ENCODE measurements around the gene COL13A1. TPM values are rescaled to one million over a fixed set of nuclear protein-coding genes. Genes with fewer than 3 reads are reported as not detected.

The COL13A1 gene
- total and polyA plus RNA-seq, 2 experiments from 2014 or later = 5.2 to 8.6 TPM

DNA sequence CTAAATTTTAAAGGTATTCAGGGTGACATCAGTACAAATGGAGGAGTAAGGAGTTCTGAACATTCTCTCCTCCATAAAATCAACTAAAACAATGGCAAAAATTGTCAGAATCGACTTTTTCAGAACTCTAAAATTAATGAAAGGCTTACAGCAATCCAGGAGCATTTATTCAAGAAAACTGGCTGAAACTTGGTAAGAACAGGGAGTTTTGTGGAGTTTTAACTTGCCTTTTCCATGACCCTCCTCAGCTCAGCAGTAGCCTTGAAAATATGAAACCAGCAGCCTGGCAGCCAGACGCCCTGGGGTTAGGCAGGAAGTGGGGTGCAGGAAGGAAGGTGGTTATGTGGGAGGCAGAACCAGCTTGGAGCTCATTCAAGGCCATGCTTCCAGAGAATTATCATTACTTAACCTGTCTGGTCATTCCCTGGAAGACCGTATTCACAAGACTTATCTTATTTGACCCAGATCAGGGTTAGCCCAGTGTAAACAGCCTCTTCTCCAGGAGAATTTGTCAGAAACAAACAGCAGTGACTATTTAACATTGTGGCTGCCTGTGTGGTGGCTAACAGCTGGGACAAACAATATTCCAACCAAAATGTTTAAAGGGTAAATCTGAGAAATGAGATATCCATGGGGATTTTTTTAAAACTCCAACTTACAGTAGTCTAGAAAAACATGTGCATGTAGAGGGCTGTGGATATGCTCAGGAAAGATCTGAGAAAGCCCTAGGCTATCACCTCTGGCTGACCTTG is 175.3 kb downstream of the COL13A1 start:
- Mint-ChIP-seq H3K27ac (no peak overlapping the region), H3K4me1 (peaks cover 3% of the 10 kb centered on the region), H3K27me3 (ENCODE audit: insufficient read depth, low read depth, poor library complexity) (no peaks in the 10 kb centered on the region), H3K9me3 (peaks cover 3% of the 10 kb centered on the region; the same call in 1 of the 3 replicates), H3K36me3 (ENCODE audit: low read depth) (no peaks in the 10 kb centered on the region), H3K4me3 (no peak overlapping the region)
- Histone ChIP-seq H3K9me2 (ENCODE audit: insufficient read depth) (peaks cover 8% of the 10 kb centered on the region; the same call in 1 of the 2 replicates), H4K20me1 (replicated peaks; ENCODE audit: insufficient read depth) (no peaks in the 10 kb centered on the region), H3K4me3 (no peak overlapping the region), H3K27me3 (ENCODE audit: insufficient read depth) (no peaks in the 10 kb centered on the region), H3K4me2 (no peak overlapping the region), H2AFZ (peak overlapping the region; percentile 80), H3K27ac (ENCODE audit: low read depth) (no peak overlapping the region), H3K36me3 (ENCODE audit: insufficient read depth) (no peaks in the 10 kb centered on the region), H3K4me1 (ENCODE audit: insufficient read depth) (no peaks in the 10 kb centered on the region), H3K79me2 (replicated peaks; ENCODE audit: insufficient read depth) (no peaks in the 10 kb centered on the region), H3F3A (replicated peaks; ENCODE audit: low read depth) (no peaks in the 10 kb centered on the region)
- DNase-seq (ENCODE audit: low spot score) (no peak), ATAC-seq (no peak)
- no peak for TF ChIP-seq POLR2AphosphoS5 (IDR thresholded peaks at IDR 0.05; ENCODE audit: low read depth)
- TF ChIP-seq EZH2phosphoT487 (IDR thresholded peaks at IDR 0.05; ENCODE audit: unreplicated experiment) = no peak
- TF ChIP-seq ZNF331 (CRISPR knock-in tag; IDR thresholded peaks at IDR 0.05; ENCODE audit: low read depth) = no peak
- TF ChIP-seq, protein P1, sequence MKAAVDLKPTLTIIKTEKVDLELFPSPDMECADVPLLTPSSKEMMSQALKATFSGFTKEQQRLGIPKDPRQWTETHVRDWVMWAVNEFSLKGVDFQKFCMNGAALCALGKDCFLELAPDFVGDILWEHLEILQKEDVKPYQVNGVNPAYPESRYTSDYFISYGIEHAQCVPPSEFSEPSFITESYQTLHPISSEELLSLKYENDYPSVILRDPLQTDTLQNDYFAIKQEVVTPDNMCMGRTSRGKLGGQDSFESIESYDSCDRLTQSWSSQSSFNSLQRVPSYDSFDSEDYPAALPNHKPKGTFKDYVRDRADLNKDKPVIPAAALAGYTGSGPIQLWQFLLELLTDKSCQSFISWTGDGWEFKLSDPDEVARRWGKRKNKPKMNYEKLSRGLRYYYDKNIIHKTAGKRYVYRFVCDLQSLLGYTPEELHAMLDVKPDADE (IDR thresholded peaks at IDR 0.05) = no peak
- TF ChIP-seq, protein P2, sequence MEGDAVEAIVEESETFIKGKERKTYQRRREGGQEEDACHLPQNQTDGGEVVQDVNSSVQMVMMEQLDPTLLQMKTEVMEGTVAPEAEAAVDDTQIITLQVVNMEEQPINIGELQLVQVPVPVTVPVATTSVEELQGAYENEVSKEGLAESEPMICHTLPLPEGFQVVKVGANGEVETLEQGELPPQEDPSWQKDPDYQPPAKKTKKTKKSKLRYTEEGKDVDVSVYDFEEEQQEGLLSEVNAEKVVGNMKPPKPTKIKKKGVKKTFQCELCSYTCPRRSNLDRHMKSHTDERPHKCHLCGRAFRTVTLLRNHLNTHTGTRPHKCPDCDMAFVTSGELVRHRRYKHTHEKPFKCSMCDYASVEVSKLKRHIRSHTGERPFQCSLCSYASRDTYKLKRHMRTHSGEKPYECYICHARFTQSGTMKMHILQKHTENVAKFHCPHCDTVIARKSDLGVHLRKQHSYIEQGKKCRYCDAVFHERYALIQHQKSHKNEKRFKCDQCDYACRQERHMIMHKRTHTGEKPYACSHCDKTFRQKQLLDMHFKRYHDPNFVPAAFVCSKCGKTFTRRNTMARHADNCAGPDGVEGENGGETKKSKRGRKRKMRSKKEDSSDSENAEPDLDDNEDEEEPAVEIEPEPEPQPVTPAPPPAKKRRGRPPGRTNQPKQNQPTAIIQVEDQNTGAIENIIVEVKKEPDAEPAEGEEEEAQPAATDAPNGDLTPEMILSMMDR (conservative IDR thresholded peaks at IDR 0.05; ENCODE audit: low read depth in 2 of 2) = no peak
- no peak for TF ChIP-seq STAT1 (IDR thresholded peaks at IDR 0.05; ENCODE audit: unreplicated experiment)
- no peak for TF ChIP-seq EZH2 (IDR thresholded peaks at IDR 0.05; ENCODE audit: low read depth, unreplicated experiment)
- TF ChIP-seq ZNF114 (CRISPR knock-in tag; IDR thresholded peaks at IDR 0.05) = no peak
- no peak for TF ChIP-seq CREB1 (CRISPR knock-in tag; IDR thresholded peaks at IDR 0.05; ENCODE audit: low read depth)
- TF ChIP-seq JUNB (IDR thresholded peaks at IDR 0.05; ENCODE audit: unreplicated experiment) = no peak
- TF ChIP-seq NANOG (IDR thresholded peaks at IDR 0.05; ENCODE audit: borderline replicate concordance) = no peak
- TF ChIP-seq, protein P3, sequence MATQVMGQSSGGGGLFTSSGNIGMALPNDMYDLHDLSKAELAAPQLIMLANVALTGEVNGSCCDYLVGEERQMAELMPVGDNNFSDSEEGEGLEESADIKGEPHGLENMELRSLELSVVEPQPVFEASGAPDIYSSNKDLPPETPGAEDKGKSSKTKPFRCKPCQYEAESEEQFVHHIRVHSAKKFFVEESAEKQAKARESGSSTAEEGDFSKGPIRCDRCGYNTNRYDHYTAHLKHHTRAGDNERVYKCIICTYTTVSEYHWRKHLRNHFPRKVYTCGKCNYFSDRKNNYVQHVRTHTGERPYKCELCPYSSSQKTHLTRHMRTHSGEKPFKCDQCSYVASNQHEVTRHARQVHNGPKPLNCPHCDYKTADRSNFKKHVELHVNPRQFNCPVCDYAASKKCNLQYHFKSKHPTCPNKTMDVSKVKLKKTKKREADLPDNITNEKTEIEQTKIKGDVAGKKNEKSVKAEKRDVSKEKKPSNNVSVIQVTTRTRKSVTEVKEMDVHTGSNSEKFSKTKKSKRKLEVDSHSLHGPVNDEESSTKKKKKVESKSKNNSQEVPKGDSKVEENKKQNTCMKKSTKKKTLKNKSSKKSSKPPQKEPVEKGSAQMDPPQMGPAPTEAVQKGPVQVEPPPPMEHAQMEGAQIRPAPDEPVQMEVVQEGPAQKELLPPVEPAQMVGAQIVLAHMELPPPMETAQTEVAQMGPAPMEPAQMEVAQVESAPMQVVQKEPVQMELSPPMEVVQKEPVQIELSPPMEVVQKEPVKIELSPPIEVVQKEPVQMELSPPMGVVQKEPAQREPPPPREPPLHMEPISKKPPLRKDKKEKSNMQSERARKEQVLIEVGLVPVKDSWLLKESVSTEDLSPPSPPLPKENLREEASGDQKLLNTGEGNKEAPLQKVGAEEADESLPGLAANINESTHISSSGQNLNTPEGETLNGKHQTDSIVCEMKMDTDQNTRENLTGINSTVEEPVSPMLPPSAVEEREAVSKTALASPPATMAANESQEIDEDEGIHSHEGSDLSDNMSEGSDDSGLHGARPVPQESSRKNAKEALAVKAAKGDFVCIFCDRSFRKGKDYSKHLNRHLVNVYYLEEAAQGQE (IDR thresholded peaks at IDR 0.05; ENCODE audit: unreplicated experiment) = no peak
- TF ChIP-seq, protein P4, sequence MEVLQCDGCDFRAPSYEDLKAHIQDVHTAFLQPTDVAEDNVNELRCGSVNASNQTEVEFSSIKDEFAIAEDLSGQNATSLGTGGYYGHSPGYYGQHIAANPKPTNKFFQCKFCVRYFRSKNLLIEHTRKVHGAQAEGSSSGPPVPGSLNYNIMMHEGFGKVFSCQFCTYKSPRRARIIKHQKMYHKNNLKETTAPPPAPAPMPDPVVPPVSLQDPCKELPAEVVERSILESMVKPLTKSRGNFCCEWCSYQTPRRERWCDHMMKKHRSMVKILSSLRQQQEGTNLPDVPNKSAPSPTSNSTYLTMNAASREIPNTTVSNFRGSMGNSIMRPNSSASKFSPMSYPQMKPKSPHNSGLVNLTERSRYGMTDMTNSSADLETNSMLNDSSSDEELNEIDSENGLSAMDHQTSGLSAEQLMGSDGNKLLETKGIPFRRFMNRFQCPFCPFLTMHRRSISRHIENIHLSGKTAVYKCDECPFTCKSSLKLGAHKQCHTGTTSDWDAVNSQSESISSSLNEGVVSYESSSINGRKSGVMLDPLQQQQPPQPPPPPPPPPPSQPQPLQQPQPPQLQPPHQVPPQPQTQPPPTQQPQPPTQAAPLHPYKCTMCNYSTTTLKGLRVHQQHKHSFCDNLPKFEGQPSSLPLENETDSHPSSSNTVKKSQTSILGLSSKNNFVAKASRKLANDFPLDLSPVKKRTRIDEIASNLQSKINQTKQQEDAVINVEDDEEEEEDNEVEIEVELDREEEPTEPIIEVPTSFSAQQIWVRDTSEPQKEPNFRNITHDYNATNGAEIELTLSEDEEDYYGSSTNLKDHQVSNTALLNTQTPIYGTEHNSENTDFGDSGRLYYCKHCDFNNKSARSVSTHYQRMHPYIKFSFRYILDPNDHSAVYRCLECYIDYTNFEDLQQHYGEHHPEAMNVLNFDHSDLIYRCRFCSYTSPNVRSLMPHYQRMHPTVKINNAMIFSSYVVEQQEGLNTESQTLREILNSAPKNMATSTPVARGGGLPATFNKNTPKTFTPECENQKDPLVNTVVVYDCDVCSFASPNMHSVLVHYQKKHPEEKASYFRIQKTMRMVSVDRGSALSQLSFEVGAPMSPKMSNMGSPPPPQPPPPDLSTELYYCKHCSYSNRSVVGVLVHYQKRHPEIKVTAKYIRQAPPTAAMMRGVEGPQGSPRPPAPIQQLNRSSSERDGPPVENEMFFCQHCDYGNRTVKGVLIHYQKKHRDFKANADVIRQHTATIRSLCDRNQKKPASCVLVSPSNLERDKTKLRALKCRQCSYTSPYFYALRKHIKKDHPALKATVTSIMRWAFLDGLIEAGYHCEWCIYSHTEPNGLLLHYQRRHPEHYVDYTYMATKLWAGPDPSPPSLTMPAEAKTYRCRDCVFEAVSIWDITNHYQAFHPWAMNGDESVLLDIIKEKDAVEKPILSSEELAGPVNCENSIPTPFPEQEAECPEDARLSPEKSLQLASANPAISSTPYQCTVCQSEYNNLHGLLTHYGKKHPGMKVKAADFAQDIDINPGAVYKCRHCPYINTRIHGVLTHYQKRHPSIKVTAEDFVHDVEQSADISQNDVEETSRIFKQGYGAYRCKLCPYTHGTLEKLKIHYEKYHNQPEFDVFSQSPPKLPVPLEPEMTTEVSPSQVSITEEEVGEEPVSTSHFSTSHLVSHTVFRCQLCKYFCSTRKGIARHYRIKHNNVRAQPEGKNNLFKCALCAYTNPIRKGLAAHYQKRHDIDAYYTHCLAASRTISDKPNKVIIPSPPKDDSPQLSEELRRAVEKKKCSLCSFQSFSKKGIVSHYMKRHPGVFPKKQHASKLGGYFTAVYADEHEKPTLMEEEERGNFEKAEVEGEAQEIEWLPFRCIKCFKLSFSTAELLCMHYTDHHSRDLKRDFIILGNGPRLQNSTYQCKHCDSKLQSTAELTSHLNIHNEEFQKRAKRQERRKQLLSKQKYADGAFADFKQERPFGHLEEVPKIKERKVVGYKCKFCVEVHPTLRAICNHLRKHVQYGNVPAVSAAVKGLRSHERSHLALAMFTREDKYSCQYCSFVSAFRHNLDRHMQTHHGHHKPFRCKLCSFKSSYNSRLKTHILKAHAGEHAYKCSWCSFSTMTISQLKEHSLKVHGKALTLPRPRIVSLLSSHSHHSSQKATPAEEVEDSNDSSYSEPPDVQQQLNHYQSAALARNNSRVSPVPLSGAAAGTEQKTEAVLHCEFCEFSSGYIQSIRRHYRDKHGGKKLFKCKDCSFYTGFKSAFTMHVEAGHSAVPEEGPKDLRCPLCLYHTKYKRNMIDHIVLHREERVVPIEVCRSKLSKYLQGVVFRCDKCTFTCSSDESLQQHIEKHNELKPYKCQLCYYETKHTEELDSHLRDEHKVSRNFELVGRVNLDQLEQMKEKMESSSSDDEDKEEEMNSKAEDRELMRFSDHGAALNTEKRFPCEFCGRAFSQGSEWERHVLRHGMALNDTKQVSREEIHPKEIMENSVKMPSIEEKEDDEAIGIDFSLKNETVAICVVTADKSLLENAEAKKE (CRISPR knock-in tag; IDR thresholded peaks at IDR 0.05) = no peak
